ENCODE measurements around the gene ANKH.

DNA sequence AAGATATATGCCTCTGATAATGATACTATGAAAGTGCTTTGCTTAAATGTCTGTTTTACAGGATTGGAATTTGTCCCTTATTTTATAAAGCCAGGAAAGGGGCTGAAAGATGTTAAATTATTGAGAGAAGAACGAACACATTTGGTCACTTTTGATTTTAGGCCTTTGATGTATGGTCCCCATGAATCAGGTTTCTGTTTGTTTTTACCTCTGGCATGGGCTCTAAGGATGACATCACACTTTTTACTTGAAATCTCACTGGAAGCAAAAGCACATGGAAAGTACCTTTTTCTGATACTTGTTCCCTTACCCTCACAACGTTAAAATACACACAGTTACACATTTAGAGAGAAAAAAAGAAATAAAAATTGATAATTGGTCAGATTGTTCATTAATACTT lies 200.2 kb downstream of the ANKH start:
- TF ChIP-seq GATA3 (IDR thresholded peaks at IDR 0.05; ENCODE audit: low read depth, low read length) (no peak), GATA2 (IDR thresholded peaks at IDR 0.05; ENCODE audit: low read depth, low read length) (no peak)
